Measurements from ENCODE around the gene NECAB3. TPM values are rescaled to one million over a fixed set of nuclear protein-coding genes. Genes with fewer than 3 reads are reported as not detected.
A peak's percentile ranks its signal among the peaks of the same experiment; 100 is the strongest.

Gene NECAB3
- total and polyA plus RNA-seq, 2 of the 13 experiments (the other 11 are each of a cell fraction or from before 2014, with no cell fraction given): 61.5 to 65.5 TPM

DNA sequence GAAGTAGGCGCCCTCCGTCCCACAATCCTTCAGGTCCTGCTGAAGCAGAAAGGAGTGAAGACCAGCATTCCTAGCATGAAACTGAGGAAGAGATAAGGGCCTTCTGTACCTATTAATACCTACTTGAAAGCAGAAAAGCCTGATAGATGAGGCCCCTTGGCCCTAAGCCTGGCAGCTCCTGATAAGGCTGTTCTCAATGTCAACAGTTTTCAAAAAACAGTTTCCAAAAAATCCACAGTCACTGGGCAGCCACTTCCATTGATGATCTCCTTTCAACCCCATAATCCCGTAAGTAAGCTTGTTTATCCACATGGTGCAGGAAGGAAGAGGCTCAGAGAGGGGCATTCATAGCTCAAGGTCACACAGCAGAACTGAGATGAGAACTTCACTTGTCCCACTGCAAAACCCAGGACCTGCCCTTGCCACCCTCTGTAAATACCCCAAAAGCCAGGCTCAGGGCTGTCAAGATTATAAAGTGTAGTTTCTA is 14.8 kb upstream of the NECAB3 start (continued):
- no peak for TF ChIP-seq MYPOP (CRISPR knock-in tag; IDR thresholded peaks at IDR 0.05)
- TF ChIP-seq ZNF317 (CRISPR knock-in tag; IDR thresholded peaks at IDR 0.05): 0 out of 2 replicates have a peak, but pooled peaks have one; percentile 18
- peak; percentile 76 for TF ChIP-seq ZNF143 (CRISPR knock-in tag; IDR thresholded peaks at IDR 0.05)
- no peak for TF ChIP-seq NONO (IDR thresholded peaks at IDR 0.05)
- TF ChIP-seq NONO (CRISPR knock-in tag; conservative IDR thresholded peaks at IDR 0.05): no peak
- TF ChIP-seq ZNF350 (CRISPR knock-in tag; IDR thresholded peaks at IDR 0.05; ENCODE audit: borderline replicate concordance, low read depth): no peak; the same call in 1 of the 2 replicates
- no peak for TF ChIP-seq CHD2 (IDR thresholded peaks at IDR 0.05; ENCODE audit: low read depth, low read length)
- TF ChIP-seq PCBP2 (optimal IDR thresholded peaks at IDR 0.05; ENCODE audit: low read depth, low read length, poor library complexity, severe bottlenecking): no peak
- TF ChIP-seq SNRNP70 (IDR thresholded peaks at IDR 0.05; ENCODE audit: low read depth, low read length): no peak
- no peak; the same call in 1 of the 2 replicates for TF ChIP-seq ZNF691 (CRISPR knock-in tag; IDR thresholded peaks at IDR 0.05; ENCODE audit: borderline replicate concordance, low read depth)
- TF ChIP-seq ZFY (CRISPR knock-in tag; IDR thresholded peaks at IDR 0.05): no peak
- TF ChIP-seq XRCC5 (optimal IDR thresholded peaks at IDR 0.05; ENCODE audit: low read length): no peak
- TF ChIP-seq SOX5 (CRISPR knock-in tag; IDR thresholded peaks at IDR 0.05; ENCODE audit: borderline replicate concordance): peak; percentile 45
- no peak; the same call in 1 of the 2 replicates for TF ChIP-seq ZGPAT (CRISPR knock-in tag; IDR thresholded peaks at IDR 0.05)
- TF ChIP-seq ARID4A (CRISPR knock-in tag; IDR thresholded peaks at IDR 0.05; ENCODE audit: borderline replicate concordance): peak; percentile 35; the same call in 1 of the 2 replicates
- no peak for TF ChIP-seq ZNF780A (CRISPR knock-in tag; IDR thresholded peaks at IDR 0.05)
- no peak for TF ChIP-seq BRD4 (CRISPR knock-in tag; IDR thresholded peaks at IDR 0.05)
- no peak for TF ChIP-seq MNT (IDR thresholded peaks at IDR 0.05)
- TF ChIP-seq HOXA9 (CRISPR knock-in tag; IDR thresholded peaks at IDR 0.05; ENCODE audit: borderline replicate concordance): no peak
- TF ChIP-seq, protein P1, sequence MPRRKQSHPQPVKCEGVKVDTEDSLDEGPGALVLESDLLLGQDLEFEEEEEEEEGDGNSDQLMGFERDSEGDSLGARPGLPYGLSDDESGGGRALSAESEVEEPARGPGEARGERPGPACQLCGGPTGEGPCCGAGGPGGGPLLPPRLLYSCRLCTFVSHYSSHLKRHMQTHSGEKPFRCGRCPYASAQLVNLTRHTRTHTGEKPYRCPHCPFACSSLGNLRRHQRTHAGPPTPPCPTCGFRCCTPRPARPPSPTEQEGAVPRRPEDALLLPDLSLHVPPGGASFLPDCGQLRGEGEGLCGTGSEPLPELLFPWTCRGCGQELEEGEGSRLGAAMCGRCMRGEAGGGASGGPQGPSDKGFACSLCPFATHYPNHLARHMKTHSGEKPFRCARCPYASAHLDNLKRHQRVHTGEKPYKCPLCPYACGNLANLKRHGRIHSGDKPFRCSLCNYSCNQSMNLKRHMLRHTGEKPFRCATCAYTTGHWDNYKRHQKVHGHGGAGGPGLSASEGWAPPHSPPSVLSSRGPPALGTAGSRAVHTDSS (CRISPR knock-in tag; conservative IDR thresholded peaks at IDR 0.05): no peak
